Activated naive CD8-positive, alpha-beta T cell treated with anti-CD3 and anti-CD28 coated beads, Interleukin-2, amount 50 U/mL, for 16 hours (primary cell): Measurements from ENCODE around the gene LHPP.

Source experiments
- DNase-seq: peaks from one replicate; pipeline ENCODE4 v3.0.0-alpha.2; 2020; ENCODE audit warnings: low read depth, low spot score

LHPP gene

GRCh38 chr10:124552691-124553276 lies 91.2 kb downstream of the LHPP start:
- DNase-seq, result no peak

DNA sequence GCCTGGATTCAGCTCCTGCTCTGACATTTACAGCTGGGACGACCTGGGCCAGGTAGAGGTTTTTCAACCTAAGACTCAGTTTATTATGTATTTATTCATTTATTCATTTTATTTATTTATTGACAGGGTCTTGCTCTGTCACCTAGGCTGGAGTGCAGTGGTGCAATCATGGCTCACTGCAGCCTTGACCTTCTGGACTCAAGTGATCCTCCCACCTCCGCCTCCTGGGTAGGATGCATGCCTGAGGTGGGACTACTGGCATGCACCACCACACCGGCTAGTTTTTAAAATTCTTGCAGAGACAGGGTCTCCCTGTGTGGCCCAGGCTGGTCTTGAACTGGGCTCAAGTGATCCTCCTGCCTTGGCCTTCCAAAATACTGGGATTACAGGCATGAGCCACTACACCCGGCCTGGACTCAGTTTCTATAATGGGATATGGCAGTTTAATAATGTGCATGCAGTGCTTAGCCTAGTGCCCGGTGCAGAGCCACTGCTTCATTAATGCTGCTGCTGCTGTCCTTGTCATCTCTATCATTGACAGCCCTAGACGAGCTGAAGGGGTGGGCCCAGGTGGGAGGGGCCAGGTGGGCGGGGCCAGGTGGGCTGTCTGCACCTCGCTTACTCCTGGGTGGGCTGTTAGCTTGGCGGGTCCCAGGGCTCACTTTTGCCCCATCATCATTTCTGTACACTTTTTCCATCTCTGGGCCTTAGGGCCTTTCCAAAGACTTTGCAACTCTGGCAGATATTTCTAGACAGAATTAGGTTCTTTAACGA lies 92.6 kb downstream of the LHPP start:
- DNase-seq, result no peak

GRCh38 chr10:124557167-124557566 lies 95.5 kb downstream of the LHPP start:
- no peak for DNase-seq

GRCh38 chr10:124557648-124558338 lies 96.2 kb downstream of the LHPP start:
- no peak for DNase-seq

DNA sequence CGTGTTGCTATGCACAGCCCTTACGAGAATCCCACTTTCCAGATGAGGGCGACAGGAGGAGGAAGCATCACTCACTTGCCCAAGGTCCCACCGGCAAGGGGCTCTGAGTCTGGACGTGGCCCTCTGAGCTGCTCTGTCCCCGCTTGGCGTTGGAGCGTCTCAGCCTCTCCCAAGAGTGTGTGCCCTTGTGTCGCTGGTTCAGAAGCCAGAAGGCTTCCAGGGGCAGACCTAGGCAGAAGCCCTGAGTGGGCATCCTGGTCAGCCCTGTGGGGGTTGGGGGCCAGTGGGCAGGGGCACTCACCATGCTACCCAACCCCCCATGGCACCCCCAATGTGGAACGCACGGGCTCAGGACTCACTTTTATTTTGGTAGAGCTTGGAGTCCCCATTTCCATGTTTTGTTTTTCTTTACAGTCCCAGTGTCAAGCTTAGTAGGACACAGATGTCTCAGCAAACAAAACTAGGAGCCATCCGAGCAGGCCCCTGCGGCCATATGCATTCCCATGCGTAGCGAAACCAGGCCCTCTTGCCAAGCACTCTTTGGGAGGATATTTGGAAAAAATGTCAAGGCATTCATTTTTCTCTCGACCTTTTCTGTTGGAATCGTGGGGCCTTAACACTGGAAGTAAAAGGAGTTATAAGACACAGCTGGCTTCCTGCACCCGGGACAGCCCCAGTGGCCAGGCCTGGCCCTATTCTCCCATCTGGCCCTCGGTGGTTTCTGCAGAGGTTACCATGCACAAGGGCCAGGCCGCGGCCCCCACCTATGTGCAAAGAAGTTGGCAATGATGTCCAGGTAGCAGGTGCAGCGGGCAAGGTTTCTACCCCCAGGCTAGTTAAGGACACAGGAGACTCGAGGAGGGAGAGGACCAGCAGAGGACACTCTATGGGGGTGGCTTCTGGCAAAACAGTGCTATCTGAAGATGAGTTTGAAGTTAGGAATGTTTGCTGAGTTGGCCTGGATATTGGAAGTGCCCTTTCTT lies 97.0 kb downstream of the LHPP start:
- DNase-seq, result no peak

DNA sequence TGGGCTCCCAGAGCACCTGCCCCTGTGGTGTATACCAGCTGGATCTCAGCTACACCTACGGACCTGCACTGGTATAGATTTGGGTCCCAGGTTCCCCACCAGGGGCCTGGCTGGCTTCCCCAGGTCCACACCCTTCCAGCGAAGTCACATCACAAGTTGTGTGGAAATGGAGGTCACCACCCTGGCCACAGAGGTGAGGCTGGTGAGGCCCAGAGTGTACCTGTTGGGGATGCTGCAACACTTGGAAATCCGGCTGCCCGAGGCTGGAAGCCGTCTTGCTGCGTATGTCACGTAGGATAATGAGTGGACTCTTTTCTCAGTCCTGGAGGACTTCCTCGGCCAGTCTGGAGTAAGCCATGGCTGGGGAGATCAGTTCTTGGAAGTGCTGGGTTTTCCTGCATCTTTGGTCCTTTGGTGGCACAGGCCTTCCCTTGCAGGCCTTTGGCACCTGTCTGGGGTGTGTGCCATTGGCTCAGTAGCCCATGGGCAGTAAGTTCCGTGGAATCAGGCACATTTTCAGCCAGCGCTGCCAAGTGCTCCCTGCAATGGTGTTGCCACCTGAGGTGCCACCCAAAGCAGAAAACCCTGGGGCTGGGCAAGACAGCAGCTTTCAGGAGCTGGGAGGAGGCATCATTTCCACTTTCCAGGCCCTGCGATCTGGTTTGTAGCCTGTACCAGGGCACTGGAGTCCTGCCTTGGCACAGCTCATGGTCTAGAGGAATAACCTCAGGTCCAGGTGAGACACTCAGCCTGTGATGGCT lies 97.9 kb downstream of the LHPP start:
- DNase-seq, result no peak

DNA sequence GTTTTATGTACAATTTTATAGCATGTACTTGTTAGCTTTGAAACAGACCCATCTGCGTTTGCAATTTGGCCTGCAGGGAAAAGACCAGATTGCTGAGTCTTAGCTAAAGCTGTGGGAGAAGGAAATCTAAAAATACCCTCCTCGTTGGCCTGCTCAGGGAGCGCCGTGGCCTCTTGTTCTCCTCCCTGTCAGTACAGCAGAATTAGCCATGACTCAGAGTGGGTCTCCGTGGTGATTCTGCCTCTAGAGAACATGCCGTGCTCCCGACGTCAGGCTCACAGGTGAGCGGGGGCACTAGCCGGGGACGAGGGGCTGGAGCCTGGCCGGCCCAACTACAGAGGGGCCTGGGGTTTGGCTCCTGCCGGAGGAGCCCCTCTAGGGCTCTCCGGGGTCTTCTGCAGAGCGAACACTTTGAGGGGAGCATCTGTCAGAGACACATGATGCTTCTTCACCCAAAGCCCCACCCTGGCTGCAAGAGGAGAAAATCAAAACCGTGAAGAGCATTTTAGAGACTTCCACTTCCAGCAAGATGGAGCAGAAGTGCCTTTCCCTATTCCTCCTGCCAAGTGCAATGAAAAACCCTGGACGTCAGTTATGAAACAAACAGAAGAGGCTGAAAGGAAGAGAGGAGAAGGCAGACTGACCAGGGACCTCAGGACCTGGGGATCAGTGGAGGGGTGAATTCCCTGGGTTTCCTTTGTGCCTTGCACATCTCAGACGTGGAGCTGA lies 98.9 kb downstream of the LHPP start:
- no peak for DNase-seq

DNA sequence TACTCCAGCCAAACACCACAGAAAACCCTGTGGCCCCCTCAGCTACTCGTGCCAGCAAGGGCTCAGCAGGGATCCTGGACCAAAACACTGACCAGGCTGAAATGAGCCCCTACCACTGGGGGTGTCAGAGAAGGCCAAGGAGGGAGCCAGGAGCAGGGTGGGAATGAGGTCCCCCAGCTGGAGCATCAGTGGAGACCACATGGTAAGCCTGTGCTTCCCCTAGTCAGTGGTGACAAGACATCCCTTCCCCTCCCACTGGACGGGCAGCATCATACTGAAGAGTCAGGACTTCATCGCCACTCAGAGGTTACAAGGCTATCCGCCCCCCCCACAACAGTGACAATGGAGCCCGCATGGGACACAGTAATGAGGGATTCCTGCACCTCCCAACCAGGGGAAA lies 99.6 kb downstream of the LHPP start:
- no peak for DNase-seq

- DNase-seq, result no peak
Measured at GRCh38 chr10:124562425-124563060, 100.9 kb downstream of the LHPP start.

GRCh38 chr10:124563320-124564040 lies 101.9 kb downstream of the LHPP start:
- no peak for DNase-seq

DNA sequence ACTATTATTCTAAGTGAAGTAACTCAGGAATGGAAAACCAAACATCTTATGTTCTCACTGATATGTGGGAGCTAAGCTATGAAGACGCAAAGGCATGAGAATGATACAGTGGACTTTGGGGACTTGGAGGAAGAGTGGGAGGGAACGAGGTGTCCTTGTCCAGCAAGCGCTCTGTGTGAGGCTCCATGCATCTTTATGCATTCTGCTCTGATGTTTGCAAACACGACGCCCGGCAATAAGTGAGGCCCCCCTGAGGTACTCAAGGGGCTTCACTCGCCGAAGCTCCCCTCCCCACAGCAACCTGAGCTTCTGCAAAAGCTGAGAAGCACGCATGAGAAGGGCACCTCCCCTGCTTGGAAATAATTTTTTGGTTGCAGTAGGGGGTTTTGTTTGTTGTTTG lies 103.3 kb downstream of the LHPP start:
- no peak for DNase-seq

- no peak for DNase-seq
Measured at GRCh38 chr10:124565565-124566221, 104.1 kb downstream of the LHPP start.

- no peak for DNase-seq
Measured at GRCh38 chr10:124566222-124566888, 104.7 kb downstream of the LHPP start.

- no peak for DNase-seq
Measured at GRCh38 chr10:124566981-124567835, 105.6 kb downstream of the LHPP start.

DNA sequence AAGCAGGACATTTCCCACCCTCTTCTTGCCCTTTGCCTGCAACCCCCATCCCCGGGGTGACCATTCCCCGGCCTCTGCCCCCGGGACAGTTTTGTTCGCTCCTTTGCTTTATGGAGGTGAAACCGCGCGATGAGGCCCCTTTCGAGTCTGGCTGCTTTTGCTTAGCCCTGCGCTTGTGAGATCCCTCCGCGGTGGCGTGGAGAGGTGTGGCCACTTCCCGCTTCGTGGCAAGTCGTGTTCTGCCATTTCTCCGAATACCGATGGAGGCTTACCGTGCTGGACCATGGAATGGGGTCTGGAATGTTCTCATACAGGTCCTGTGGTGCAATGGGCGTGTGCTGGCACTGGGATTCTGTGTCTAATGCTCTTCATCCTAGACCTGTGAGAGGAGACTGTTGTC lies 106.7 kb downstream of the LHPP start:
- DNase-seq, result no peak

GRCh38 chr10:124568848-124569622 lies 107.4 kb downstream of the LHPP start:
- DNase-seq, result no peak
